Liver (tissue), 3 donors: ENCODE measurements around the gene COL5A1.

Experiments used
- ATF3 ChIP-seq: IDR thresholded peaks from 2 replicates; pipeline ENCODE4 v1.6.1; 2016; ENCODE audit warnings: antibody characterized with exemption
- CTCF ChIP-seq: fragments of 150-350 bp; IDR thresholded peaks from 2 replicates; pipeline ENCODE4 v1.5.1; 2017; ENCODE audit warnings: improper control_type of control experiment, low read depth, low read length; ENCODE audit not compliant: missing input control
- MAX ChIP-seq: IDR thresholded peaks from 2 replicates; pipeline ENCODE4 v1.6.1; 2016; ENCODE audit warnings: antibody characterized with exemption
- TAF1 ChIP-seq: conservative IDR thresholded peaks from 2 replicates; pipeline ENCODE4 v1.6.1; 2016; ENCODE audit warnings: antibody characterized with exemption, mild to moderate bottlenecking
- donor health status: healthy.
- donor health status: healthy.

DNA sequence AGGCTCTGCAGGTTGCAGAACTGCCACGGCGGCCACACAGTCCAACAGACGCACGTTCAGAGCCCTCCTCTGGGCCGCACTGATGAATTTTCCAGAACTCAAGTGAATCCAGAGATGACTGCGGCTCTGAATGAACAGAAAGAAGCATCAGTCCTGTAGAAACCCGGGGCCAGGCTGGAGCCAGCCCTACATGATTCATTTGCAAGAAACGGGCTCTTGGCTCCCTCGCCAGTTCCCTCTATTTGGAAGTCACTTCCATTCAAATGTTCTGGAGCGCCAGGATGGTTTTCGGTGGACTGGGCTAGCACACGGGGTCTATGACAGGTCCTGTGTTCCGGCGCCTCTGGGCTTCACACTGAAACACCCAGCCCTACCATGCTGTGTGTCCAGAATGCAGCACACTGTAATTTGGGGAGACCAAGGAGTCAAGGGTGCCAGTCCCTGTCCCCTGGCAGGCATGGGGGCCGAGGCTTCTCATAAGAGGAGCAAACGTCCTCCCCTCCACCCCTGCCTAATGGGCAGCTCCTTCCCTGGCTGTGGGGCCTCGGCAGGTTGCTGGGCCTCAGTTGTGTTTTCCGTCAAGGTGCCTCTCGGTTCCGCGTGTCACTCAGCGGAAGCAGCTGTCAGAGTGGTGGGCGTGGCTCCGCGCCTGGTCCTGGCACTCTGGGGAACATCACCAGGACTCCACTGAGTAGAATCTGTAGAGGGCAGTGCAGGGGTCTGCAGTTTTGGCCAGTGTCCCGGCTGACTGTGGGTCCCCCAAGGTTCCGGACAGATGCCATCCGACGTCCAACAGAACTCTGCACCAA lies 18.1 kb upstream of the COL5A1 start:
- TF ChIP-seq TAF1 (no peak), CTCF (no peak), ATF3 (no peak), MAX (no peak)
